GM12892 (cell line): ENCODE measurements around the gene WDR90.

Experiments used
- DNase-seq: peaks from one replicate; pipeline ENCODE4 v3.0.0; 2011; ENCODE audit not compliant: insufficient read length
- FAIRE-seq: peaks from 2 replicates; lab custom pipeline; 2011; peaks lifted over from hg19 to GRCh38; lab: Jason Lieb, UNC
- POLR2A ChIP-seq: IDR thresholded peaks from 2 replicates; pipeline ENCODE4 v1.6.1; 2011; ENCODE audit warnings: low read depth, low read length, control low read depth
- POLR2AphosphoS5 ChIP-seq: IDR thresholded peaks from 2 replicates; pipeline ENCODE4 v1.6.1; 2011; ENCODE audit warnings: low read depth, low read length, control low read depth
- TAF1 ChIP-seq: IDR thresholded peaks from 2 replicates; pipeline ENCODE4 v1.6.1; 2011; ENCODE audit warnings: low read depth, mild to moderate bottlenecking, control low read depth, low read length, borderline replicate concordance

WDR90 gene

GRCh38 chr16:692356-693108, 43.4 kb downstream of the WDR90 start:
- no peak for FAIRE-seq
- no peak for TF ChIP-seq TAF1
- no peak for TF ChIP-seq POLR2A
- TF ChIP-seq POLR2AphosphoS5: no peak
- no peak for DNase-seq

GRCh38 chr16:693364-693763, 44.2 kb downstream of the WDR90 start:
- no peak for TF ChIP-seq TAF1
- TF ChIP-seq POLR2A: no peak
- TF ChIP-seq POLR2AphosphoS5: no peak
- DNase-seq: no peak
- FAIRE-seq: no peak

GRCh38 chr16:693766-694165, 44.6 kb downstream of the WDR90 start:
- no peak for FAIRE-seq
- TF ChIP-seq POLR2A (no peak), POLR2AphosphoS5 (no peak), TAF1 (no peak)
- DNase-seq: no peak

GRCh38 chr16:694187-694862, 45.2 kb downstream of the WDR90 start:
- no peak for FAIRE-seq
- TF ChIP-seq TAF1: no peak
- no peak for TF ChIP-seq POLR2AphosphoS5
- no peak for TF ChIP-seq POLR2A
- DNase-seq: no peak

- DNase-seq (no peak), FAIRE-seq (no peak)
- TF ChIP-seq POLR2A (no peak), POLR2AphosphoS5 (no peak), TAF1 (no peak)
These were observed 45.7 kb downstream of the WDR90 start for GRCh38 chr16:694863-695354.

- no peak for TF ChIP-seq TAF1
- TF ChIP-seq POLR2A: peak; percentile 41; the same call in 1 of the 2 replicates
- 0 out of 2 replicates have a peak, but pooled peaks have one; percentile 36 for TF ChIP-seq POLR2AphosphoS5
- DNase-seq (peak; percentile 80), FAIRE-seq (peak; percentile 83)
These were observed 46.4 kb downstream of the WDR90 start for GRCh38 chr16:695355-696089.

- FAIRE-seq (no peak), DNase-seq (no peak)
- TF ChIP-seq TAF1 (no peak), POLR2A (no peak), POLR2AphosphoS5 (no peak)
These were observed 49.9 kb downstream of the WDR90 start for GRCh38 chr16:698911-699671.

- TF ChIP-seq TAF1 (no peak), POLR2AphosphoS5 (no peak), POLR2A (no peak)
- no peak for DNase-seq
- no peak for FAIRE-seq
These were observed 51.8 kb downstream of the WDR90 start for GRCh38 chr16:700684-701584.

GRCh38 chr16:702341-702740, 53.2 kb downstream of the WDR90 start:
- DNase-seq: no peak
- TF ChIP-seq POLR2A (no peak), POLR2AphosphoS5 (no peak), TAF1 (no peak)
- FAIRE-seq: no peak

- no peak for FAIRE-seq
- no peak for DNase-seq
- TF ChIP-seq TAF1: no peak
- no peak for TF ChIP-seq POLR2AphosphoS5
These were observed 54.2 kb downstream of the WDR90 start for GRCh38 chr16:703406-703805.
